SK-MEL-5 (cell line): Measurements from ENCODE around the gene NFAM1. TPM values are rescaled to one million over a fixed set of nuclear protein-coding genes. Genes with fewer than 3 reads are reported as not detected.

Source experiments
- DNase-seq: peaks from one replicate; pipeline ENCODE4 v3.0.0-alpha.2; 2016; ENCODE audit warnings: low read depth, low spot score
- in situ Hi-C: cut with HindIII; loops from 2 replicates; pipeline ENCODE4 v1.10.0; 2016; ENCODE audit warnings: low sequenced_read_pairs, high pct_unique_total_duplicates, low pct_unique_long_range_greater_than_20kb
- total RNA-seq: library from RNA; depleted of rRNA; stranded (reverse); fragments of >200 nt; shearing (Covaris generic); gene quantifications from 2 replicates; pipeline ENCODE4 v1.2.3, GENCODE V29; 2014; rRNA removed

NFAM1 gene
- total RNA-seq, 1 experiment from 2014 or later: not detected

DNA sequence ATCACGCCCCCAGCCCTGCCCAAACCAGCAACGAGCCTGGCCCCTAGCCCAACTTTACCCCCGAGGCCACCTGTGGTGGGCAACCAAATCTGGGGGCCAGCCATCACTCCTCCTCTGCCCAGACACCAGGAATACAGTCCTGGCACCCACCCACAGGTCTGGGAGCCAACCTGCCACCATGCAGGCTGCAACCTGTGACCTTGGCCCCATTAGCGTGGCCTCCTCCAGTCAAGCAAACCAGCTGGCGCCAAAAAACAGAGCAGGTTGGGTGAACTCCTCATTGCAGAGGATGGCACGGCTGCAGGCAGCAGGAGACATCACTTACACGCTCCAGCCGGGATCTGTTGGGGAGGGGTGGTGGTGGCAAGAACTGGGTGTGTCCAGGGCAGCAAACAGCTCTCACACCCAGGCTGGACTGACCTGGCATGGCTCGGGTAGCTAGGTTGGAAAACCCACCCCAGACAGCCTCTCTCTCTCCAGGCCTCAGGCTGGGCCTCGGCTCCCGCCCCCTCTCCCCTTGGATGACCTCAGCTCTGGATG lies 96.3 kb downstream of the NFAM1 start:
- no peak for DNase-seq
- in situ Hi-C loops: no loop called here

DNA sequence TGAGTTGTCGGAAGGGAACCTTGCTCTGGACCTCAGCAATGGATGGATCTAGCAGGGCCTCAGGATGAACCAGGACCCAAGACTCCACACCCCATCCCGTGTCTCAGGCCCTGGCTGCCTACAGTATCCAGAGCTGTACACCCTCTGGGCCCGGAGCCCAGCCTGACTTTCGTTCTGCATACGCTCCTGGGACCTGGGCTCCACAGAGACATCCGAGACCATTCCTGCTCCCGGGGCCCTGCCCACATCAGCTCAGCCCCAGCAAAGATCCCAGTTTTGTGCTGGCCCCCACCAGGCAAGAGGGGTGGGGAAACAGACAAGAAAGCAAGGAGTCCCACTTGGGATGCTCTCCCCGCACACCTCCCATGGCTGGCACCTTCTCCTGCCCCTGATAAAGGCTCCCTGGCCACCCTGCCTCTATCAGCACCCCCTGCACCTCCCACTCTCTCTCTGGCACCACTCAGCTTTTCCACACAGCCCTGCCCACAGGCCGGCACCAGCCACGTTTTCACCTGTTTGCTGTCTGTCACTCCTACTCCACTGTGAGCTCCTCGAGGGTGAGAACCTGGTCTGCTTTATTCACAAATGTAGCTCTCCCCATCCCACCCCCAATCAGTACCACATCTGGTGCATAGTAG lies 97.2 kb downstream of the NFAM1 start:
- no peak for DNase-seq
- in situ Hi-C loops: no loop called here

DNA sequence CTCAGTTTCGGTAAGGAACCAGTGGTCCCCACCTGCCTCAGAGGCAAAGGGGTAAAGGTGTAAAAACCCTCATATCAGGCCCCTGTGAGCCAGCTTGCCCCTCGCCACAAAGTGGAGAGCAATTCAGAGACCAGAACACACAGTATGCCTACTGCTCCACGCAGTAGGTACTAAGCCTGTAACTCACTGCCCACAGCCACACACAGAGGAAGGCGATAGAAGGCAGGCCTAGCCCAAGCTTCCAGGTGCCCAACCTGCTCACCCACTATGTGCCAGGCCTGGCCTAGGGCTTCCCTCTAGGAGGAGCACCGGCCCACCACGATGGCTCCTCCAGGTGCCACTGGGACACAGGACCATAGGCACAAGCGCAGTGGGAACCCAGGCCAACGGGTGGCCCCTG lies 98.7 kb downstream of the NFAM1 start:
- DNase-seq: no peak
- in situ Hi-C loops: no loop called here

DNA sequence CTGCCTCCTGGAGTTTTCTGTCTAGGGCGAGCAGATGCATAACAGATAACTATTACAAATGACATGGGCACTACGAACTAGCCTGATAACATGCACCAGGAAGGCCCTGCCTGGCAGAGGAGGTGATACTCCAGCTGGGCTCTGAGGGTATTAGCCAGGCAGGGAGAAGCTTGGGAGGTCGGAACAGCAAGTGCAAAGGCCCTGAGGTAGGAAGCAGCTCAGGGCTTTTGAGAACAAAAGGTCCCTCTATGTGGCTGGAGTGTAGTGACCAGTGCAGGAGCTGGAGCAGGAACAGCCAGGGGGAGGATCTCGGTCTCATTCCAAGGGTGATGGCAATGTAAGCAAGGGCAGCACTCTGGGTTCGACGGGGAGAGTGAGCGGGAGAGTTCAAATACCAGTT lies 100.1 kb downstream of the NFAM1 start:
- DNase-seq: no peak
- in situ Hi-C loops: no loop called here

DNA sequence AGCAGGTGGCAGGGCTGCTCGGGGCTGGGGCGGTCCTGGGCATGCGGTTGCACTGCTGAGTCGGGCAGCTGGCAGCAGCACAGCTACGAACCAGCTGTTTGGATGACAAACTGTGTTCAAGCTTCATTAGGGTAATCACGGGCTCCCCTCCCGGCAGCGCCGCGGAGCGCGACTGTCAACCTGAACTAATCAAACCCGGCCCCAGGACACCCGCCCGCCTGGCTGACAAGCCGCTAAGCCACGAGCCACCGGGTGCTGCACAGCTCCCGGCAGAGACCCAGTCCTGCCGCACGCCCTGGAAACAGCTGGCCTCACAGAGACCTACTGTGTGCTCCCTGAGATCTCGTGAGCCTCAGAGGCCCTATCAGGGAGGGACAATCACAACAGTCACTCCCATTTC lies 101.2 kb downstream of the NFAM1 start:
- in situ Hi-C loops: no loop called here

More for the DNA sequence above, 101.2 kb downstream of the NFAM1 start:
- no peak for DNase-seq

Other genes starting within 250 kb of the NFAM1 start
- gene TCF20, start 161.8 kb downstream of the NFAM1 start, total RNA-seq: 36.3 and 38.7 TPM in 2 replicates
- 73.7 and 85.2 TPM in 2 replicates for gene RRP7A, start 87.4 kb upstream of the NFAM1 start, total RNA-seq
- gene SERHL2, start 121.6 kb upstream of the NFAM1 start, total RNA-seq: 0.66 and 1.6 TPM in 2 replicates
- 31.2 and 37.8 TPM in 2 replicates for gene POLDIP3, start 182.5 kb upstream of the NFAM1 start, total RNA-seq
- 0.56 TPM in 1 of 2 replicates, not detected in the other for gene ATP5MGL, start 208.2 kb upstream of the NFAM1 start, total RNA-seq
- gene CYB5R3, start 217.0 kb upstream of the NFAM1 start, total RNA-seq: 77.0 and 84.2 TPM in 2 replicates